PFSK-1 (cell line): Measurements from ENCODE around the gene RFX4.

Source experiments
- FOXP2 ChIP-seq: optimal IDR thresholded peaks from 2 replicates; pipeline ENCODE3; 2011; ENCODE audit warnings: borderline replicate concordance, control low read depth, inconsistent platforms; ENCODE audit not compliant: insufficient read depth; ENCODE audit errors: extremely low read length, extremely low read depth
- POLR2AphosphoS5 ChIP-seq: IDR thresholded peaks from 2 replicates; pipeline ENCODE4 v1.6.1; 2012; ENCODE audit warnings: low read depth, mild to moderate bottlenecking, control low read depth, low read length, moderate library complexity
- REST ChIP-seq, 2 experiments: IDR thresholded peaks; 2 replicates each; pipeline versions ENCODE4 v1.6.1 to v1.8.0; 2011 to 2012; ENCODE audit warnings: low read depth in 2 of 2, low read length in 2 of 2, control low read depth in 1 of 2, inconsistent platforms in 1 of 2, mild to moderate bottlenecking in 1 of 2, moderate library complexity in 1 of 2; ENCODE audit not compliant: insufficient read depth in 1 of 2
- SIN3A ChIP-seq: IDR thresholded peaks from 2 replicates; pipeline ENCODE4 v1.6.1; 2012; ENCODE audit warnings: mild to moderate bottlenecking, low read length, moderate library complexity, borderline replicate concordance; ENCODE audit not compliant: insufficient read depth
- TAF1 ChIP-seq: IDR thresholded peaks from 2 replicates; pipeline ENCODE4 v1.6.1; 2012; ENCODE audit warnings: low read length, control low read depth, borderline replicate concordance; ENCODE audit not compliant: insufficient read depth

Gene RFX4

GRCh38 chr12:106631150-106631549, 48.3 kb downstream of the RFX4 start:
- TF ChIP-seq SIN3A (no peak), FOXP2 (no peak), TAF1 (no peak), POLR2AphosphoS5 (no peak), REST (IDR thresholded peaks at IDR 0.05; ENCODE audit: insufficient read depth in 1 of 2, low read depth in 2 of 2, low read length in 2 of 2) (no peak)

- TF ChIP-seq SIN3A (no peak), REST (IDR thresholded peaks at IDR 0.05; ENCODE audit: insufficient read depth in 1 of 2, low read depth in 2 of 2, low read length in 2 of 2) (no peak), POLR2AphosphoS5 (no peak), TAF1 (no peak), FOXP2 (no peak)
These were observed 49.0 kb downstream of the RFX4 start for GRCh38 chr12:106631797-106632196.

GRCh38 chr12:106632797-106633450, 50.1 kb downstream of the RFX4 start:
- TF ChIP-seq FOXP2 (no peak), POLR2AphosphoS5 (no peak), TAF1 (no peak), SIN3A (no peak), REST (IDR thresholded peaks at IDR 0.05; ENCODE audit: insufficient read depth in 1 of 2, low read depth in 2 of 2, low read length in 2 of 2) (no peak)

GRCh38 chr12:106633451-106633823, 50.6 kb downstream of the RFX4 start:
- TF ChIP-seq SIN3A (no peak), REST (IDR thresholded peaks at IDR 0.05; ENCODE audit: insufficient read depth in 1 of 2, low read depth in 2 of 2, low read length in 2 of 2) (no peak)

- TF ChIP-seq FOXP2 (no peak), REST (IDR thresholded peaks at IDR 0.05; ENCODE audit: insufficient read depth in 1 of 2, low read depth in 2 of 2, low read length in 2 of 2) (no peak), TAF1 (no peak), SIN3A (no peak), POLR2AphosphoS5 (no peak)
These were observed 51.4 kb downstream of the RFX4 start for GRCh38 chr12:106634206-106634605.
